Islet precursor cell (in vitro differentiated cells): Measurements from ENCODE around the gene GRID2IP.

ENCODE experiments used
- DNase-seq: peaks from one replicate; pipeline ENCODE4 v3.0.0-alpha.2; 2018

Gene GRID2IP

DNA sequence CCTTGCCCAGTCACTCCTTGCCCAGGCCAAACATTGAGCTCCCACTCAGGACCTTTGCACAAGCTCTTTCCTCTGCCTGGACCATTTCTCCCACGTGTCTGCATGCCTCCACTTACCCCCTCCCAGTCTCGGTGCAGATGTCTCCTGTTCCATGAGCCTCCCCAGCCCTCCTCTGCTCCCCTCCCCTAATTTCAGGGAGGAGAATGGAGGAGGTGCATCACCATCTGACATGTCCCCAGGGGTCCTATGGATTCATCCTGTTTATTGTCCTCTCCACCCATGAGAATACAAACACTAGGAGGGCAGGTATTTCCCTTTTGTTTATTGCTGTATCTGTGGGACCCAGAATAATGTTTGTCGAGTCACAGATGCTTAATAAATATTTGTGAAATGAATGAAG, 8.6 kb upstream of the GRID2IP start:
- no peak for DNase-seq

DNA sequence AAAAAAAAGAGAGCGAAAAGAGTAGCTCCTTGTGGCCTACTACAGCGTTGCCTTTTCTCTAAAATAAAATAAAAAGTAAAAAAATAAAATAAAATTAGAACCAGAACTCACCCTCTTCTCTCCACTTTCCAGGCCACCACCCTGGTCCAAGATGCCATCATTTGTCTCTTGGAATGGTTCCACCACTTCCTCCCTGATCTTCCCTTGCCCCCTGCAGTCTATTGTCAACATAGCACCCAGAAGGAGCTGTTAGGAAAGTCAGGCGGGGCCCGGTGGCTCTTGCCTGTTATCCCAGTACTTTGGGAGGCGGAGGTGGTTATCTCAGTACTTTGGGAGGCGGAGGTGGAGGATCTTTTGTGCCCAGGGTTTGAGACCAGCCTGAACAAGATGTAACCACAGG, 7.6 kb upstream of the GRID2IP start:
- peak; percentile 81 for DNase-seq

DNA sequence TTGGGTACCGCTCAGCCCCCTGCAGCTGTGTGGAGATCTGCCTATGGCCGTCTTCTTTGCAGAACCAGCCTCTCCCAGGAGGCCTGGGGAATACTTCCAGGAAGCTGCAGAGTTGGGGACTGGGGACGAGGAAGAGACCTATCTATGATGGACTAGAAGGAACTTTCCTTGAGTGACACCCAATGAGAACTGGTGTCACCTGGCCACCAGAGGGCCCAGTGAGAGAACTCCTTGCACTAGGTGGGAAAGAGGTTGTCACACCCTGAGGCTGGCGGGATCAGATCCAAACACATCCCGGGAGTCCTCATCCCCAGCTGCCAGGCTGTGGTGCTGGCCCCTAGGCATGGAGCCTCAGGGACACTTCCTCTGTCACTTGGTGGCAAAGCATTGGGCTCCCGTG, 4.9 kb upstream of the GRID2IP start:
- DNase-seq = no peak

DNA sequence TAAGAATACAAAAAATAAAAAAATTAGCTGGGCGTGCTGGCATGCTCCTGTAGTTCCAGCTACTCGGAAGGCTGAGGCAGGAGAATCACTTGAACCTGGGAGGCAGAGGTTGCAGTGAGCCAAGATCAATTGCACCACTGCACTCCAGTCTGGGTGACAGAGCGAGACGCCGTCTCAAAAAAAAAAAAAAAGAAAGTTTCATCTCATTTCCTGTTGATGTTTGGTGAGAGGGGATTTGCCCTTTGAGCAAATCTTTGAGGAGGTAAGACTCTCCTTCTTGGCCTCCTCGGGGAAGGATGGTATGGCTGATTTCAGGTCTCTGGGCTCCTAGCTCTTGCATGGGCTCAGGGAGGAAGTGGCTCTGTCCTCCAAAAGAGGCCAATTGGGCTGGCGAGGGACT, 3.6 kb upstream of the GRID2IP start:
- DNase-seq = no peak

DNA sequence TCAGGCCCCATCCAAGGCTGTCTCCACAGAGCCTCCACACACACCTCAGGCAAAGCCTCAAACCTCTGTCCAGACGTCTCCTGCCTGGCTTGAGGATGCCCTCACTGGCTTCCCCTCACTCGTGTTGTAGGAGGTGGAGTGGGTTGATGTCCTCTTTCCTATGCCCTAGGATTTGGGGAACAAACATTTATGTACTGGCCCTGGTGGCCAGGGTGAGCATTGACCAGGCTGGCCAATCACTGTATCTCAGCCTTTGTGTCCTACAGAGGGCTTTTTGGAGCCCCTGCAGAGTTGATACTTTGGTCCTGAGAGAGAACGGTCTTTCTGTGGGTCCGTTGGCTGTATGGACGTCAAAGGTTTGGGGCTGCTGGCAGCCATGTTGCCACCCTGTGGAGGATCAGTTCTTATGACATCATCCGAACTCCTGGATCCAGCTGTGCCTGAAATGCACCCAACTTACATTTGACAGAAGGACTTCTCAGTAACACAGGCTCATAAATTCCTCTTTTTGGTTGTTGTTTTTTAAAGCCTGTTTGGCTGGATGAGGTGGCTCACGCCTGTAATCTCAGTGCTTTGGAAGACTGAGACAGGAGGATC, 2.3 kb upstream of the GRID2IP start:
- DNase-seq = no peak

DNA sequence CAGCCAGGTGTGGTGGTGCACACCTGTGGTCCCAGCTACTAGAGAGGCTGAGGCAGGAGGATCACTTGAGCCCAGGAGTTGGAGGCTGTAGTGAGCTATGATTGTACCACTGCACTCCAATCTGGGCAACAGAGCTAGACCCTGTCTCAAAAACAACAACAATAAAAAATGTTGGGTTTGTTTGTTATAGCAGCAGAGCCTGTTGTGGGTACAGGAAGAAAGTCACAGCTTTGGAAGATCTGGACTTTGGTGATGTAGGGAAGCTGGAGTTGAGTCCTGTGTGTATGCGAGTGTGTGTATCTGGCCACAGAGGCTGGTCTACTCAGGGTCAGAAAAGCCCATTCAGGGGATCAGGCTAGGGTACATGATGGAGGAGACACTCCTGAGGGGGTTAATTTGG, 3.9 kb downstream of the GRID2IP start:
- no peak for DNase-seq

DNA sequence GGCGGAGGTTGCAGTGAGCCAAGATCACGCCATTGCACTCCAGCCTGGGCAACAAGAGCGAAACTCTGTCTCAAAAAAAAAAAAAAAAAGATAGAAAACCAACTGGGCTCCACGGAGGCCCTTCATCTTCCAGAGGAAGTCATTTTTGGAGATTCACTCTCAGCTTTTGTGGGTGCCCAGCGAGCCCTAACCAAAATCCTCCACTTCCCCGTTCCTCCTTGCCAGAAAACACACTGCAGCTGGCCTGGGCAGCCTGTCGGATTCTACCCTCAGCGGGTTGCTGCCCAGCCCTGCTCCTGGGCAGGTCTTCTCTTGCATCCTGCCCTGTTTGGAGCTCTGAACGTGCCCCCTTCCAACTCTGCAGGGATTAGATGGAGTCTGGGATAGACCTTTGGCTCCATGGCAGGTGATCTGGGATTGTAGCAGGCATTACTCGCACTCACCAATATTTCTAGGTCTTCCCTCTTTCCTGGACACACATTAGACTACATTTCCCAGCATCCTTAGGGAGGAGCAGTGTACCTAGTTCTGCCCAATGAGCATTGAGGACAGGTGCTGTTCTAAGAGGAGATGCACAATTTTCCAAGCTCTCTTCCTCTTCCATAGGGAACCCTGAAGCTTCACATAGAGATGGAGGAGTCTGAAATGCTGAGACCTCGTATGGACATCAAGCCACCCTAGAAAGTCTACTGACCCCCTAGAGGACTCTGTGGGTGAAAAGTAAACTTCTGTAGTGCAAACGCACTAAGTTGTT, 4.6 kb downstream of the GRID2IP start:
- no peak for DNase-seq

DNA sequence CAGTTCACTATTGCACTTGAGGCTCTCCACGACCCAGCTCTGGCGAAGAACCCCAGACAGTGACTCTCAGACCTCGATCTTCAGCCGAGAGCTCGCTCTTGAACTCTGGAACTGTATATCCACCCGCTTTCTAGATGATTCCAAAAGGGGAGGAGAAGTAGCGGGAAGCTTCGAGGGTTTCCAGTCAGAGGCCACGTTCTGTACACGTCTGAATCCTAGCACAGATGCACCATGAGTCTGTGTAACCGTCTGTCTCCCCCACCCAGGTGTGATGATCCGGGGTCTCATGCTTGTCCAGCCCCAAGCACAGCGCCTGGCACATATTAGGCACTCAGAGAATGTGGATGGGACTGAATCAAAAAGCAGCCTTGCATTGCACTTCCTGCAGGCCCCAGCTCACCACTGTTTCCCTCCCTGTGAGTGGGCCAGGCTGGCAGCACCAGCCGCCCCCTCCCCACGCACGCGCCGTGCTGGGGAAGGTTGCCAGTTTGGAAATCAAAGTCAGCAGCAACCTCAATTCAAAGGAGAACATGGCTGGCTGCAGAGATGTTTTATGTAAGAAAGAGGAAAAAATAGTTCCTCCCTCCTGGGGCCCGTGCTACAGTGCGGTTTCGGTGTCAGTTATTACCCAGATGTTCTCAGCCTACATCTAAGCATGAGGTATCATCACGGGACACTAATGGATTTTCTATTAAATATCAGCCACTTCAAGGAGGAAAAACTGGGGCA, 5.7 kb downstream of the GRID2IP start:
- DNase-seq = no peak

DNA sequence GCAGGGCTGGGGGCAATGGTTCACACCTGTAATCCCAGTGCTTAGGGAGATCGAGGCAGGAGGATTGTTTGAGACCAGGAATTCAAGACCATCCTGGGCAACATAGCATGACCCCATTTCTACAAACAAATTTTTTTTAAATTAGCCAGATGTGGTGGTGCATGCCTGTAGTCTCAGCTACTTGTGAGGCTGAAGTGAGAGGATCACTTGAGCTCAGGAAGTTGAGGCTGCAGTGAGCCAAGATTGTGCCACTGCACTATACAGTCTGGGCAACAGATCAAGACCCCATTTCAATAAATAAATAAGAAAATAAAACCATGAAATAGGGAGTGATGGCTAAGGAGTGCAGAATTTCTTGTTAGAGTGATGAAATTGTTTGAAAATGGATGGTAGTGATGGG, 8.9 kb downstream of the GRID2IP start:
- DNase-seq = no peak

DNA sequence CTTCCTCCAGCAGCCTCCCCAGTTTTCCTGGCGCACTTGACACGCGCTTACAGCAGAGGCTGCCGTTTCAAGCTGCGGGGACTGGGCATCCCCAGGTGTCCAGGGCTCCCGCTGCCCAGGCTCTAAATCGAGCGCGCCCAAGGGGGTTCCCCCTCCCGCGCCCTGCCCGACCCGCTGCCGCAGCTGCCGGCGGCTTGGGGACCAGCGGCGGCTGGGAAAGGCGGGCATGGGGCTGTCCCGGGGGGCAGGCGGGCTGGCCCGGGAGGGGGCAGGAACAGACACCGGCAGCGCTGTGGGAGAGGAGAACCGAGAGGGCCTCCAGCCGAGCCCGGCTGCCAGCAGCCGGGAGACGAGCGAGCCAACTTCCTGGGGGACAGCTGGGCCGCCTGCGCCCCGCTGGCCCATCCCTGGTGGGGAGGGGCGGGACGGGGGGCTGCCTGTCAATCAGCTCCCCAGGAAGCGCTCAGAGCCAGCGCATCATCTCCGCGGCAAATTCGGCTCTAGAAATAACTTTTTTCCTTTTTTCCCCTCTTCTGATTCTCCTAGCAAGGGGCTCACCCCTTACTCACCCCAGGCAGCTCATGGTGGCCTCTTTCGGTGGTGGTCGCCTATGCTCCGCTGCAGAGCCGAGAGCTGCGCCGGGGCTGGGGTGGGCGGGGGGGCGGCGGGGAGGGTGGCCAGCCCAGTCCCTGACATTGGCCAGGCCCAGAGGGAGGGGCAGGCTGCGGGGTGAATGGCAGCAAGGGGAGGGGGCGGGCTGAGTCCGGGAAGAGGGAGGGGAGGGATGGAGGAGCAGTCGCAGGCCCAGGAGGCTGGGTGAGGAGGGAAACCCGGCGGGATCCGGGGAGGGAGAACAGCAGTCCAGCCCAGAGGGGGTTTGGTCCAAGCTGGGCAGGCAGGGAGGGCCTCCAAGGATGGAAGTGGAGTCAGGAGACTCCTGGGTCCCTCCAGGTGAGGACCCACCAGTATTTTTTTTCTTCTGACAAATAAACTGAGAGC, 14.7 kb downstream of the GRID2IP start:
- peak; percentile 93 for DNase-seq

DNA sequence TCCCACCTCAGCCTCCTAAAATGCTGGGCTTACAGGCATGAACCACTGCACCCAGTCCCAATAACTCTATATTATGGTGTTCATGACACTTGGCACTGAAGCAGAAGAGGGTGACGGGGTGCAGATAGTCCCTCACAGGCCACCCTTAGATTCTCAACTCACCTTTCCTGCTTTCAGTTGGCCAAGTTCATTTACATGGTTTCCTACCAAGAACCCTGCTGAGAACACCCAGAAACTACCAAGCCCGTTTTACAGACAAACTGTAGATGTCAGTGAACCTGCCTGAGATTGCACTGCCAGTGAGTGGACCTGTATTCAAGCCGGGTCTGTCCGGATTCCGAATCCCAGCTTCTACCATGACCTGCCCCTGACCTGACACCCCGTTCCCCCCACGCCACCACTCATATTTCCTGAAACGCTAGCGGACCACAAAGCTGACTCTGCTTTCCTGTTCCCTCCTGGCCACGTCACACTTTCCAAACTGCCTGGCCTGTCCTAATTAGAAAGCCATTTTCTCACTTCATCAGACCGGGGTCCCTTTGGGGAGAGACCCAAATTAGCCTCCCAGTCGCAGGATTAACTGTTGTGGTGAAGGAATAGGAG, 17.3 kb downstream of the GRID2IP start:
- no peak for DNase-seq

DNA sequence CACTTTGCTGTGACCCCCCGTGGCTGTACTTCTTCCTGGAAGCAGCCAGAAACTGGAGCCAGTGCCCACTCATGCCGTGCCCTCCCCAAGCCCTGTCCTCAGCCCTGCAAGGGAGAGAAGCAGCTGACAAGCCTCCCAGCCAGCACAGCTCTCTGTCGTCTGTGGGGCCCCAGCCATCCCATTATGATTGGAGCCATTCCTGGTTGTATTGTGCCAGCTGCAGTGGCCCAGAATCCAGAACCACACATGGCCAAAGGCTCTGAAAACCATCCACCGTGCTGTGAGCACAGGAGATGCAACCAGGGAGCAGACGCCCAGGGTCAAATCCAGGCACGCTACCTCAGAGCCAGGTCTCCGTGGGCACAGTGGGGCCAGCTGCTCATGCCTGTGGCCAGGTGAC, 18.7 kb downstream of the GRID2IP start:
- DNase-seq = no peak

DNA sequence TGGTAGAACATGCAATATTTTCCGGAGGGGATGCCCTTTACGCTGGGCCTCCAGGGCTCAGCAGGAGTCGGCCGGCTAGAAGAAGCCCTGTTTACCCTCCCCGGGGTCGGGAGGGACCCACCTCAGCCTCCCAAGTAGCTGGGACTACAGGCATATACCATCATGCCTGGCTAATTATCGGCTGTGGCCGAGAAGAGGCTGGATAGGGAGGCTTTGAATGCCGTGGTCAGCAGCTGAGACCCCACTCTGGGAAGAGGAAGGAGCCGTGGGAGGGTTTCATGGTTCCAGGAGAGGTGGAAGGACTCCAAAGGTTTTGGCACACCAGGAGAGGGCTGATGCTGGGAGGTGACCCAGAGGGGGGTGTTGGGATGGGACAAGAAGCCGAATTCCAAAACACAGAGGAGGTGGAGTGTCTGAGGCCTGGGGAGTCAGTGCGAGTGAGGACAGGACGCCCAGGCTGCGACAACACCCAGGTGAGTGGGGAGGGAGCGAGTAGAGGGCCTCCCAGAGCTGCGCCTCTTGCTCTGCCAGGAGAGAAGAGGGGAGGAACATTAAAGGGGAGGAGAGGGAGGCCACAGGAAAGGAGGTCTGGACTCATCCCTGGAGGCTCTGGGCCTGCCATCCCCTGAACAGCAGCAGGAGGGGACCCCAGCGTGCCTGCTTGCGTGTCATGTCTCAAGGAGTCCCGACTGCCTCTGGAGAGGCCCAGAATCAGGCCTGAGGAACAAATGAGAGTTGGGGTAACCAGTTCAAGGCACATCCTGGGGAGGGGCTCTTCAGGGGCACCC, 19.6 kb downstream of the GRID2IP start:
- no peak for DNase-seq

DNA sequence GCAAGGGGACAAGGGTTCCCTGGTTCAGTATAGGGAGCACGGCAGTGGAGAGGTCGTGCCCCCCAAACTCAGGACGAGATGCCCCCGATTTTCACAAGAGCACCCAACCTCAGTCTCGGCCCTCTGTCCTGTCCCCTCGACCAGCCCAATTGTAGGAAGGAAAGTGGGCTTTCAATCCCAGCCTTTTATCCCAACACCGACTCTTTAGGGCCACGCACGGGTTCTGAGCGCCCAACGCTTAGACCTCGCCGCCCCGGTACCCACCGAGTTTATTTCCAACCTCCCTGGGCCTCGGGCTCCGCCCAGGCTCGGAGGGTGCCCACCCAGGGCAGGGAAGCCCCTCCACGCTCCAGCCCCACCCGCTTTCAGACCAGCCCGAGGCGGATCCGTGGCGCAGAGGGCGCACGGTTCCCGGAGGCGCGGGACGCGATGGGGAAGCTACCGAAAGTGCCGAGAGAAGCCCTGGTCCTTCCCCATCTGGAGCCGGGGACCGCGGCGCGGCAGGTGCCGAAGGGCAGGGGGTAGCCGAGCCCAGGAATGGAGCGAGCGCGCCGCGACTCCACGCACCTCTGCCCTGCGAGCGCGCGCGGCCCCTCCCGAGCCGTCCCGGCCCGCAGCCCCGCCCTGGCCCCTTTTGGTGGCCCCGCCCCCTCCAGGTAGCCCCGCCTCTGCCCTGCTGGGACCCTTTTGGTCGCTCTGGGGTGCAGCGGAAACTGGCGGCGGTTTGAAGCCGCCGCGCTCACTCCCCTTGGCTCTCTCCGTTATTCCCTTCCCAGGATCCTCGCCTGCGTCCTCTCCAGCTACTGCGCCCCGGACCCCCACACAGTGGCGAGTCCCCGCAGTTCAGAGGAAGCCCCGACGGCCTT, 20.4 kb downstream of the GRID2IP start:
- DNase-seq = peak; percentile 74

DNA sequence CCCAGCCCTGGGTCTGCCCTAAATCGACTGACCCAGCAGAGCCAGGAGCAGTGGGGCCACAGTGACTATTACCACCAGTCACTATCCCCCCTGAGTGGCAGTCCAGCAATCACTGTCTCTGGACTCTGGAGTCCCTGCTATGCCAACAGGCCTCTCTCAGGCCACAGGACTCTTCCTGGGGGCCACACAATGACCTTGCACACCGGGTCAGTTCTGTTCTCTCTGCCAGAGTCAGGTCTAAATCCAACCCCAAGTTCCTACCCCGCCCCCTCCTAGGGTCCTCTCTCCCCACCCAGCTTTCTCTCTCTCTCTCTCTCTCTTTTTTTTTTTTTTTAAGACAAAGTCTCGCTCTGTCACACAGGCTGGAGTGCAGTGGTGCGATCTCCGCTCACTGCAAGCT, 21.6 kb downstream of the GRID2IP start:
- DNase-seq = no peak

DNA sequence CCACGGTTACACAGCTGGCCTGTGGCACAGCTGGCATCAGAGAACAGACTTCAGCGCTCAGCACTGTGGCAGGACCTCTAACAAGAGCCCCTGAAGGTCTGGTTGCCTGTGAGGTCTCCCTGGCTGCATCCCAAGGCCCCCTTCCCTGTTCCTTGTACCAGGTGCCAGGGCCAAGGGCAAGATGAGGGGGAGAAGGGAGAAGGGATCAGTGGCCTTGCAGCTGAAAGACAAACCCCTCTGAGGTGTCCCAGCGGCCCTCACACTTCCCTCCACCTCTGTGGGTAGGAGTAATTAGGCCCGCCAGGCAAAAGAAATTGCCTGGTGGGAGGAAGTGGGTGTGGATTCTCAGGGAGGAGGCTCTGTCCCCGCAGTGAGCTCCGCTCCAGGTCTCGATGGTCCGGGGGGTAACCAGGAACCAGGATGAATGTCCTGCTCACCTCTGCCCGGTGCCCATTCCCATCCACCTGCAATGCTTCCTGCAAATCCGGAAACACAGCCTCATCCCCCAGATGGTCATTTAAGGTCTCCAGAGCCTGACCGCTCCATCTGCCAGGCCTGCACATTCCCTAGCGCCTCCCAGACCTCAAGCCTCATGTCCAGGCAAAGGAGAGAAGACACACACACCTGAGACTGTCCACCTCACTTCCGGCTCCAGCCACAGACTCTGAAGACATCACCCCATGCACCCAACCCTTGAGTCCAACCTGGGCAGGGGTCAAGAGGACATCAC, 22.7 kb downstream of the GRID2IP start:
- no peak for DNase-seq

DNA sequence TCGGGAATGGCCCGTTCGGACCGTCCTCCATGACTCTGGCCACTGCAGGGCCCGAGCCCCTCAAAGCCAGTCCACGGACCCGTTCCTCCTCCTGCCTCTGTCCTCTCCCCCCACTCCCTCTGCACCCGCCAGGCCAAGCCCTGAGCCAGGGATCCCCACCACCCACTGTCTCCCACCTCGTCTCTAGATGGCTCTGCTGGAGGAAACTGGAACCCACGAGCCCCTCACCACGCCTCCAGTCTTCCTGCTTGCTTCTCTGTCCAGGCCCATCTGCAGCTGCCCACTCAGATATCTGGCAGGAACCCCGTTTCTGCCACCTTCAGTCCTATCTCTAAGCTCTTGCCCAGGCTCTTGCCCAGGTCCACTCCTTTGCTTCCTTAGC, 24.3 kb downstream of the GRID2IP start:
- no peak for DNase-seq

DNA sequence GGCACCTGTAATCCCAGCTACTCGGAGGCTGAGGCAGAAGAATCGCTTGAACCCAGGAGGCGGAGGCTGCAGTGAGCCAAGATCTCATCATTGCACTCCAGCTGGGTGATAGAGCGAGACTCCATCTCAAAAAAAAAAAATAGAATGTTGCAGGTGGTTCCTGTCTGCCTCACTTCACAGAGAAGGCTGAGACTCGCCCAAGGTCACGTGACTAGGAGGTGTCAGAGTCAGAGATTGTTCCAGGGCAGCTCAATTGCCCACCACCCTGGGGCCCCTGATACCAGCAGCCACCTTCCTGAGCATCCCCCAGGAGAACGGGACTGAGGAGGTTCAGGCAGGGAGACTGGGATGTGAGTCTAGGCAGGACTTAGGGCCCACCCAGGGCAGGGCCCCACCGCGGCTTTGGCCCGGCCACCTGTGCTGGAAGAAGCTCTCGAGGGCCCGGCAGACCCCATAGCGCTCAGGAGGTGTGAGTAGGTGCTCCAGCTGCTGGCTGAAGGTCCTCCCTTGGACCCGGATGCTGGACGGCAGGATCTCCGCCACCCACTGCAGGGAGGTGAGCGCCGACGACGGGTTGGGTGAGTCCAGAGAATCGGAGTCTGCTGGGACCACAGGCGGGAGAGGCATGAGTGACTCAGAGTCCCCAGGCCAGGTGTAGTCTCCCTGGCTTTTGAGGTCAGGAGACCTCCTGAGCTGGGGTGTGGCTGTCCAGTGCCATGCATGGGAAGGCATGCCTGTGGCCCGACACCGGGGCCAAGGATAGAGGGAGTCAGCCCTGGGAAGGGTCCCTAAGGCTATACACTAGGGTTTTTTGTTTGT, 30.9 kb downstream of the GRID2IP start:
- DNase-seq = no peak

DNA sequence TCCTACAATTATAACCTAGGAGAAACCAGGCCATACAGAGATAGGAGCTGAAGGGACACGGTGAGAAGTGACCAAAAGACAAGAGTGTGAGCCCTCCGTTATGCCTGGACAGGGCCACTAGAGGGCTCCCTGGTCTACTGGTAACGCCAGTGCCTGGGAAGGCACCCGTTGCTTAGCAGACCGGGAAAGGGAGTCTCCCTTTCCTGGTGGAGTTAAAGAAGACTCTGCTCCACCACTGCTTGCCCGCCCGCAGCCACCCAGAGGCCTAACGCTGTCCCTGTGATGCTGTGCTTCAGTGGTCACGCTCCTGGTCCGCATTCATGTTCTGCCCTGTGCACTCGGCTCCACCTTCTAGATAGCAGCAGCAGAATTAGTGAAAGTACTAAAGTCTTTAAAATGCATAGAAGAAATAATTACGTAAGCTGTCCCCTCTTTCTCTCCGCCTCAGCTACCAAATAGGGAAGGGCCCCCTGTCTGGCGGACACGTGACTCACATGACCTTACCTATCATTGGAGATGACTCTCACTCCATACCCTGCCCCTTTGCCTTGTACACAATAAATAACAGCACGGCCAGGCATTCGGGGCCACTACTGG, 34.8 kb downstream of the GRID2IP start:
- peak; percentile 94 for DNase-seq
